GM21576 (cell line): ENCODE data around the gene RPP40.
"Not testable (repeated sequence)": the region's sequence is repeated elsewhere in the genome, so short reads cannot be mapped to it uniquely, and the experiment has no call there.

Source experiments
- ATAC-seq: cut with Tn5 transposase; IDR thresholded peaks from one replicate; pipeline ENCODE4 v1.9.1; 2021; ENCODE audit warnings: mild to moderate bottlenecking, moderate library complexity; ENCODE audit not compliant: unreplicated experiment

RPP40 gene

DNA sequence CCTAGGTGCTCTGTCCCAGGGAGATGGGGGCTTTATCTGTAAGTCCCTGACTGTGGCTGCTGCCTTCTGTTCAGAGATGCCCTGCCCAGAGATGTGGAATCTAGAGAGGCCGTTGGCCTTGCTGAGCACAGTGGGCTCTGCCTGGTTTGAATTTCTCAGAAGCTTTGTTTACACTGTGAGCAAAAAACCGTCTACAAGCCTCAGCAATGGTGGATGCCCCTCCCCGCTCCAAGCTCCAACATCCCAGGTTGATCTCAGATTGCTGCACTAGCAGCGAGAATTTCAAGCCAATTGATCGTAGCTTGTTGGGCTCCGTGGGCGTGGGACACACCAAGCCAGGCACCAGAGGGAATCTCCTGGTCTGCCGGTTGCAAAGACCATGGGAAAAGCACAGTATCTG, 16.3 kb upstream of the RPP40 start:
- no peak for ATAC-seq

- no peak for ATAC-seq
Measured at GRCh38 chr6:5014072-5014561, 10.3 kb upstream of the RPP40 start.

DNA sequence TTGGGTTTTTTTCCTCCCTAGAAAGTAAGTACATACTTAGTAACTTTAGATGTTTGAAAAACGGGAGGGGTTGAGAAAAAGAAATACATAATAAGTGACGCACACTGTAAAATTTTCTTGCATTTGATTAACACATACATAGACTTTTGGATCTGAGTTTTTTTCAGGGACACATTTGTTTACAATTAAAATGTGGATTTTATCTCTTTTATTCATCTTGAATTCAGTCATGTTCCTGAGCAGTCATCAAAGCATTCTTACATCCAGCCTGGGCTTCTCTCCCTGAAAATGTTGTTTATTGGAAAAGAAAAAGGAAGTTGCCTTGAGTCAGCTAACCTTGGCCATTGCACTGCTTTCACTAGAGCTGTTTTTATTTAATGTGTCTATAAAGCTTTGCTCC, 8.7 kb upstream of the RPP40 start:
- ATAC-seq, result no peak

- ATAC-seq, result no peak
Measured at GRCh38 chr6:5011346-5011745, 7.5 kb upstream of the RPP40 start.

DNA sequence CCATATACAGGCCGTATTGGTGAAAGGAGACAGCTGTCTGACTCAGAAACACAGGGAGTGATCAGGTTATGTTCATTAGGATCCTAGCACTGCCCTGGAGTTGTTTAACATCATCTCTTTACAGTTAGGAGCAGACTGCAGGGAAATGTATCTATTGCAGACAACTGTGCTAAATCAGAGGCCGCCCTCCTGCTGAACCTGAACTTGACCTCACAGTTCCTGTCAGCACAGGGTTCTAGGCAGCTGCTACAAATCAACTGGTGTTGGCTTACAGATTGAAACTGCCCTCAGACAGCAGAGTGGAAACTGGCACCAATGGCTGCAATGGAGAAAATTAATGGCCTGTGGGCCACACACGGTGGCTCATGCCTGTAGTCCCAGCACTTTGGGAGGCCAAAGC, 3.7 kb upstream of the RPP40 start:
- no peak for ATAC-seq

GRCh38 chr6:5006222-5006621, 2.4 kb upstream of the RPP40 start:
- no peak for ATAC-seq

GRCh38 chr6:5005038-5005433, 1.2 kb upstream of the RPP40 start:
- not testable (repeated sequence) for ATAC-seq

- no peak for ATAC-seq
Measured at GRCh38 chr6:5004373-5005037, 668 bp upstream of the RPP40 start.

DNA sequence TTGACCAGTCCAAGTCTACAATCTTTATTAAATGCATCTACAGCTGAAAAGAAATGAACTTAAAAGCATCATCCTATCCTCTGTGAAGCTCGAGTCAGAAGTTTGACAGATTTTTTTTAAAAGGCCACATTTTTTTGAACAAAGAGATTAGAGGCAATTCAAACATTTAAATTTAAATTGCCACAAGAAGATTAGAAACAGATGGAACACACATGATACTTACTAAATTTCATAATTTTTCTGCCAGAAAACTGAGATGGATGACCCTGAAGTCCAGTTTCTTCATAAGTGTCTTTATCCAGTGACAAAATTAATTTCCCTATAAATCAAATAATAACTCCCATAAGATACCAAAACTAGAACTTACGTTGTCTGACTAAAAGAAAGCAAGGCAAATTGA, 4.3 kb downstream of the RPP40 start:
- ATAC-seq, result no peak

DNA sequence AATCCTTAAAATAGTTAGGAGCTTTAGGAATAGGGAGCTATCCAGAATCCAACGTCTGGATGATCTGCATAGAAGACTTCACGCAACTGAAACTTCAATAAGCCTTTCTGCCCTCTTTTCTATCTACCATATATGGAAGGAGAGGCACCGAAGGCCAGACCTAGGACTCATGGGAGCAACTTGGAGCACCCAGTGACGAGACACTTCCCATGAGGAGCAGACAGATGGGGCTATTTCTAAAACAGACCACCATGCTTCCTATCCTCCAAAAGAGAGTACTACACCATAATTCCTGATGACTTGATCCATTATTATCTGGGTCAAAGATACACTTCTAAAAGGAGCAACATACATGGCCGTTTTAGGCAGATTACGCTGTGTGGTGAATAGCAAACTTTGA, 6.0 kb downstream of the RPP40 start:
- ATAC-seq, result no peak

DNA sequence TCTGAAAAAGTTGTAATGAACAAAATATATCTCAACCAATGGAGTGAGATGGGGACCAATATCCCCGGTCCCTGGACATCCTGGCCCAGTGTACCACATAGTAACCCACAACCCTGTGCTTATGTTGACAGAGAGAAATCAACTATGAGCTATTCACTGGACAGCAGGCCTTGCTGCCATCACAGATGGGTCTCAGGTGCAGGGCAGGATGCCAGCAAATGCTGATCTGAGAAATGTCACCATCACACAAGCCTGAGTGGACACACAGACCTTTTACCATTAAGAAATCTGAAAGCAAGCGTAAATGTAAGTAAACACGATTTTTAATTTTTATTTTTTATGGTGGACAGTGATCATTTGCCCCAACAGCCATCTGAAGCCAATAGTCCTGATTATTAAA, 9.1 kb downstream of the RPP40 start:
- ATAC-seq, result no peak

GRCh38 chr6:4987432-4987831, 16.4 kb downstream of the RPP40 start:
- no peak for ATAC-seq

GRCh38 chr6:4986999-4987398, 16.8 kb downstream of the RPP40 start:
- ATAC-seq, result no peak

GRCh38 chr6:4983322-4983721, 20.5 kb downstream of the RPP40 start:
- ATAC-seq, result no peak

GRCh38 chr6:4981761-4982160, 22.1 kb downstream of the RPP40 start:
- no peak for ATAC-seq

GRCh38 chr6:4979426-4979825, 24.4 kb downstream of the RPP40 start:
- no peak for ATAC-seq

GRCh38 chr6:4977468-4977867, 26.4 kb downstream of the RPP40 start:
- no peak for ATAC-seq

DNA sequence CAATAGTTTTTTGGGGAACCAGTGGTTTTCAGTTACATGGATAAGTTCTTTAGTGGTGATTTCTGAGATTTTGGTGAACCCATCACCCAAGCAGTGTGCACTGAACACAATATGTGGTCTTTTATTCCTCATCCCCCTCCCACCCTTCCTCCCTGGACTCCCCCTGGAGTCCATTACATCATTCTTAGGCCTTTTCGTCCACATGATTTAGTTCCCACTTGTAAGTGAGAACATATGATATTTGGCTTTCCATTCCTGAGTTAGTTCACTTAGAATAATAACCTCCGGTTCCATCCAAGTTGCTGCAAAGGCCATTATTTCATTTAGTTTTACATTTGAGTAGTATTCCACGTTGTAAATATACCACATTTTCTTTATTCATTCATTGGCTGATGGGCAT, 28.3 kb downstream of the RPP40 start:
- ATAC-seq, result no peak

GRCh38 chr6:4974962-4975361, 28.9 kb downstream of the RPP40 start:
- no peak for ATAC-seq

- no peak for ATAC-seq
Measured at GRCh38 chr6:4973982-4974745, 29.7 kb downstream of the RPP40 start.

GRCh38 chr6:4973415-4973814, 30.4 kb downstream of the RPP40 start:
- no peak for ATAC-seq

GRCh38 chr6:4972438-4972837, 31.4 kb downstream of the RPP40 start:
- no peak for ATAC-seq

- no peak for ATAC-seq
Measured at GRCh38 chr6:4971851-4972250, 32.0 kb downstream of the RPP40 start.
